ENCODE data around the gene SLC35F6. TPM values are rescaled to one million over a fixed set of nuclear protein-coding genes. Genes with fewer than 3 reads are reported as not detected.

Gene SLC35F6
- total RNA-seq, 6 donors from 2014 or later: 36.7 to 59.4 (median 45.7) TPM

DNA sequence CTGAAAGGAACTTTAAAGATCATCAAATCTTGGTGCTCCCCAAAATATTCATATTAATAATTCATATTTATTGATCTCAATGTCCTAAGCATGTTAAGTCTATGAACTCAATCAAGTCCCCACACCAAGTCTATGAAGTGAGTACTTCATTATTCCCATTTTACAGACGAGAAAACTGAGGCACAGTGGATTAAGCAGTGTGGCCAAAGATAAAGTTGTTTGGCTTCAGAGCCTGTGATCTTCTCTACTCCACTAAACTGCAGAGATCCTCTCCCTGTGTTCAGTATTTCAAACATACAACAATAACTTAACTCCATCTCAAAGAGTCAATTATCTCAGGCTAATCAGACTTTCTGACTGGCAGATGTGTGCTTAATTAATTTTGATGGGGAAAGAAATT, 41.8 kb upstream of the SLC35F6 start:
- Histone ChIP-seq H3K4me3 (no peak overlapping the region), H3K27me3 (no peaks in the 10 kb centered on the region), H3K27ac (peak overlapping the region in 3 of 4 donors; percentile 74 to 87 (median 79)), H3K36me3 (no peaks in the 10 kb centered on the region), H3K9me3 (no peaks in the 10 kb centered on the region), H3K4me1 (peaks cover 37 to 48% (median 44%) of the 10 kb centered on the region in 4 donors)
- WGBS, 2 donors: 86% methylated on average over 1 of the region's 1 CpG
- DNase-seq: no peak
- no peak for ATAC-seq (ENCODE audit: low FRiP score in 2 of 2)
- TF ChIP-seq CTCF (IDR thresholded peaks at IDR 0.05) (no peak), POLR2A (IDR thresholded peaks at IDR 0.05) (no peak), EP300 (IDR thresholded peaks at IDR 0.05) (no peak), POLR2AphosphoS5 (IDR thresholded peaks at IDR 0.05) (no peak)

GRCh38 chr2:26722911-26723310, 41.2 kb upstream of the SLC35F6 start:
- H3K36me3 ChIP-seq: no peaks in the 10 kb centered on the region
- no peaks in the 10 kb centered on the region for H3K9me3 ChIP-seq
- no peak for TF ChIP-seq EP300 (IDR thresholded peaks at IDR 0.05)
- TF ChIP-seq POLR2A (IDR thresholded peaks at IDR 0.05): no peak
- no peak for TF ChIP-seq POLR2AphosphoS5 (IDR thresholded peaks at IDR 0.05)
- TF ChIP-seq CTCF (IDR thresholded peaks at IDR 0.05): no peak
- peaks cover 37 to 48% (median 44%) of the 10 kb centered on the region in 4 donors for H3K4me1 ChIP-seq
- no peak for DNase-seq
- ATAC-seq (ENCODE audit: low FRiP score in 2 of 2): no peak
- H3K4me3 ChIP-seq: no peak overlapping the region
- H3K27me3 ChIP-seq: no peaks in the 10 kb centered on the region
- WGBS, 2 donors: 100% methylated on average over 1 of the region's 1 CpG
- peak overlapping the region; percentile 41 to 75 (median 71) for H3K27ac ChIP-seq

DNA sequence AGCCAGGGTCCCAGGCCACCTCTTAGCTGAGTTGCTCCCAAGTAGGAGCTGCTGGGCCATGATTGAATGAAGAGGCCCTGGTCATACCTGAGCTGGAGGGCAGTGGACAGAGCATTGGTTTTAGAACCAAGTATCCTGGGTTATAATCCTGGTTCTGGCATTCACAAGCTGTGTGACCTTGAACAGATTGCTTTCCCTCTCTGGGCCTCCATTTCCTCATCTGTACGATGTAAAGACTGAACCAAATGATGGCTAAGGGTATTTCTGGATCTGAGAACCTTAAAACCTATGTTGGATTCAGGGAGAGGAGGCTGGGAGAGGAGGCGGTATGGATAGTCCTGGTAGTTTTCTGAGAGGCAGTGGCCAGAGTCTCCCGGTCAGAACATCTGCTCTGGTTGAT, 40.6 kb upstream of the SLC35F6 start:
- Histone ChIP-seq H3K4me3 (no peak overlapping the region), H3K4me1 (peaks cover 37 to 48% (median 46%) of the 10 kb centered on the region in 4 donors), H3K36me3 (no peaks in the 10 kb centered on the region), H3K27me3 (no peaks in the 10 kb centered on the region), H3K27ac (peak overlapping the region; percentile 41 to 75 (median 71)), H3K9me3 (no peaks in the 10 kb centered on the region)
- WGBS, 2 donors: 85 to 98% methylated on average over 3 of the region's 3 CpGs
- ATAC-seq (ENCODE audit: low FRiP score in 2 of 2) (no peak), DNase-seq (no peak)
- TF ChIP-seq POLR2AphosphoS5 (IDR thresholded peaks at IDR 0.05): no peak
- no peak for TF ChIP-seq EP300 (IDR thresholded peaks at IDR 0.05)
- TF ChIP-seq POLR2A (IDR thresholded peaks at IDR 0.05): no peak
- no peak for TF ChIP-seq CTCF (IDR thresholded peaks at IDR 0.05)

GRCh38 chr2:26723991-26724750, 39.9 kb upstream of the SLC35F6 start:
- H3K9me3 ChIP-seq: no peaks in the 10 kb centered on the region
- H3K27me3 ChIP-seq: no peaks in the 10 kb centered on the region
- no peaks in the 10 kb centered on the region for H3K36me3 ChIP-seq
- ATAC-seq (ENCODE audit: low FRiP score in 2 of 2) (peak in 1 of 2 donors; percentile 22), DNase-seq (peak; percentile 62 to 90)
- peak overlapping the region; percentile 68 to 75 (median 73) for H3K27ac ChIP-seq
- H3K4me3 ChIP-seq: no peak overlapping the region
- 46 to 62% methylated on average over 4 to 14 of the region's 14 CpGs for WGBS, 2 donors
- TF ChIP-seq CTCF (IDR thresholded peaks at IDR 0.05): no peak
- peak in 1 of 4 donors; percentile 29 for TF ChIP-seq POLR2A (IDR thresholded peaks at IDR 0.05)
- TF ChIP-seq EP300 (IDR thresholded peaks at IDR 0.05): peak in 1 of 4 donors; percentile 69
- TF ChIP-seq POLR2AphosphoS5 (IDR thresholded peaks at IDR 0.05): peak; percentile 42 to 70
- peaks cover 37 to 48% (median 44%) of the 10 kb centered on the region in 4 donors for H3K4me1 ChIP-seq
